HG02840 (cell line): ENCODE results near the gene PGF.

Source experiments
- ATAC-seq: cut with Tn5 transposase; IDR thresholded peaks from one replicate; pipeline ENCODE4 v1.9.1; 2021; ENCODE audit warnings: mild to moderate bottlenecking, moderate library complexity, moderate number of reproducible peaks; ENCODE audit not compliant: unreplicated experiment, low FRiP score

The PGF gene

DNA sequence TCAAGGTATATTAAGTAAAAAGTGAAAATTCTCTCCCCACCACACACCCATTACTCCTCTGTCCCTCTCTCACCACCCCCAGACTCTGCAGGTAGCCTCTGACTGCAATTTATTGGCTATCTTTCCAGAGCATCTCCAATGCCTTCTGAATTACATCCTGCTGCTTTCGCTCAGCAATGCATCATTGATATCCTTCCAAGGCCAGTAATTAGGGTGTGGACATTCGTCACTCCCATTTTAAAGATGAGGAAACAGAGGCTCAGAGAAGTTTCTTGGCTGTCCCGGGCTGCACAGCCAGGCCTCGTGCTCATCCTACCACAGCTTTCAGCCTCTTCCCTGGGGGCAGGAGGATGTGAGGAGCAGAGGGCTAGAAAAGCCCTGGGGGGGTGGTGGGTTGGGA is 23.6 kb upstream of the PGF start:
- no peak for ATAC-seq

DNA sequence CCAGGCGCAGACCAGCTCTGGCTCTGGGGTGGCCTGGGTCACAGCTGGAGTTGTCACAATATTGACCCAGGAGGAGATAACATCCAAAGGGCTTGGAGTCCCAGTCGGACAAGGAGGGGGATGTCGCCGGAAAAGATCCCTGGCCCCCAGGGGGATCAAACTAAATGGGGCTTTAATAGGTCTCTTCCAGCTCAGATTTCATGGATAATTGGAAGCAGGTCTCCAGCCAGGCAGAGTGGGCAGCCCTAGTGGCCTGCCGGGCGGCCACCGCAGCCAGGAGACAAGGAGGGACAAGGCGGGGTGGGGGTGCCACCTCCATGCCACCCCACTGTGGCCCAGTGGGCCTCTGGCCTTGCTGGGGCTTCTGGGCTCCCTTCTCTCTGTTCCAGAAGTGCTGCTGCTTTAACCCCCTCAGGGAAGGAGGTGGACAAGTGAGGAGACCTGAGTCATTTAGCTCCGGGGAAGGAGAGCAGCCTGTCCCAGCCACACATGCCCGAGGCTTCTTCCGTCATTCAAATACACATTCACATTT is 23.1 kb upstream of the PGF start:
- no peak for ATAC-seq

DNA sequence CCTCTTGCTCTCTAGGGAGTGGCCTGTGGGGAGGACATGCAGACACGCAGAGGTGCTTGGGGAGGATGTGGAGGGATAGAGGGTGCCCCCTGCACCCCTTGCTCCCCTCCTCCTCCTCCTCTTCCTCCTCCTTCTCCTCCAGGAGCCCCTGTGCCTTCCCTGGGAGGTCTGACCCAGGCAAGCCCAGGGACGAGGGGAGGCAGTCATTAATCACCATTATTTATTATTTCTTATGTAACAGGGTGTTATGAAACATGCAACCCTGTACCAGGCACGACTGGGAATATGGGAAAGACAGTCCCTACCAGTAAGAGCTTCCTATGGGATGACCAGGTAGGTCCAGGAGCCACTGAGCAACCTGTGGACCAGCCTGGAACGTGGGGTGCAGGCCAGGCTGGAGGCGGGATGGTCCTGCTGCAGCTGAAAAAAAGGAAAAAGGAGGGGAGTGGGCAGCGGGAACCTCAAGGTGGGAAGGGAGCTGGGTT is 22.5 kb upstream of the PGF start:
- no peak for ATAC-seq

DNA sequence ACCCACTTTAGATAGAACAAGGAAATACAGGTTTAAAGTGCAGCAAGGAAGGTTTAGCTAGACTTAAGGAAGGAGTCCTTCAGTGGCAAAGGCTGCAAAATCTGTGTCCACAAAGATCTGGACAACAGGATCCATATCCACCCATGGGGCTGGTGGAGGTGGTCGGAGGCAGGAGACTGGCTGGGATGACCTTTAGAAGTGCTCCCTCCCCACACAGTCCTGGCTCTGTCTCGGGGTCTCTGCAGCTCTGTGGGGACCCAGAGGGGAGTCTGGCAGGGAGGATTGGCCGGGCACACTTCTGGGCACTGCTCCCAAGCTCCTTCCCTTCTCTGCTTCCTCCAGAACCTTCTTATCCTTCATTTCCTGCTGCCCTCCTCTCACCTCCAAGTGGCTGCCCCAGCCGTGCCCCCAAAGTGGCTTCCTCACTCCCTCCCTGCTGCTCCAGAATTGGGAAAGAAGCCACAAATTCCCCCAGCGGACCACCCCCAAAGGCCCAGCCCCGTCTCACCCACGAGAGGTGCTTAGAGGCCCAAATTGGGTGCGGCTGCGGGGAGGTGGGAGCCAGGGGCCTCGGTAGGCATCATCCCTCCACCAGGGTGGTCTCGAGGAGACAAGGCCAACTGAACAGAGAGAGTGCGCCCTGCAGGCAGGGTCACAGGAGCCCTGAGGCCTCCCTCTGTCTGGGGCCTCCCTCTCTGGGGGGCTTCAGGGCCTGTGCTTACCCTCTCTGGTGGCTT is 21.9 kb upstream of the PGF start:
- no peak for ATAC-seq

DNA sequence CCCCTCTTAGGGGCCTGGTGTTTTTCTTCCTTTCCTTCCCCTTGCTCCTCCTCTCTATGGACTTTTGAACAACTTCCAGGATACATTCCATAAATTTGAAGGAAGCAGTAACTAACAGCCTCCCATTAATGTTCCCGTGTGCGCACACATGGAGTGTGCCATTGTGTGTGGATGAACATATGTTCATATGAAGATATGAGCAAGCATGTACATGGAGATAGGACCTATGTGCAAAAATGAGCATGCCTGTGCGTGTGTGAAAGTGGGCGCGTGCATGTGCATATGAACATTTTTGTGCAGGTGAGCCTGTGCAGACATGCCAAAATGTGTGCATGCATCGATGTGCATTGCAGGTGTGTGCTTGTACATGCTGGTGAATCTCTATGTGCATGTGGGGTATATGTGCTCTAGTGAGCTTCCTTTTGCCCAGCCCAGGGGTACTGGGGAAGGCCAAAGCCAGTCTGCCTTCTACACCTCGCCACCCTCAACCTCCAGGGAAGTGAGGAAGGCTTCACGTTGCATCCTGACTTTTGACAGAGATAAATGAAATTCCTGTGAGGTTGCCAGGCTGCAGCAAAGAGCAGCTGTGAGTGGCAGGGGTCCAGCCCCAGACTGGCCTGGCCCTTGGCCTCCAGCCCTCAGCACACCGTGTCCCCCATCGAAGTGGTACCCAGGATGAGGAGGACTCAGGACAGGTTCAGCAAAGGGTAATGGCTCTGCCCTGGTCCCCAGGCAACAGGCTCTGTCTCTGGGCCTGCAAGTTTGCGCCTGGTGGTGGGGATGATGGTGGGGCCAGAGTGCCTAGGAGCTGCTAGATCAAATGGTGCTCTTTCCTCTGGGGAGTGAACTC is 21.1 kb upstream of the PGF start:
- no peak for ATAC-seq

DNA sequence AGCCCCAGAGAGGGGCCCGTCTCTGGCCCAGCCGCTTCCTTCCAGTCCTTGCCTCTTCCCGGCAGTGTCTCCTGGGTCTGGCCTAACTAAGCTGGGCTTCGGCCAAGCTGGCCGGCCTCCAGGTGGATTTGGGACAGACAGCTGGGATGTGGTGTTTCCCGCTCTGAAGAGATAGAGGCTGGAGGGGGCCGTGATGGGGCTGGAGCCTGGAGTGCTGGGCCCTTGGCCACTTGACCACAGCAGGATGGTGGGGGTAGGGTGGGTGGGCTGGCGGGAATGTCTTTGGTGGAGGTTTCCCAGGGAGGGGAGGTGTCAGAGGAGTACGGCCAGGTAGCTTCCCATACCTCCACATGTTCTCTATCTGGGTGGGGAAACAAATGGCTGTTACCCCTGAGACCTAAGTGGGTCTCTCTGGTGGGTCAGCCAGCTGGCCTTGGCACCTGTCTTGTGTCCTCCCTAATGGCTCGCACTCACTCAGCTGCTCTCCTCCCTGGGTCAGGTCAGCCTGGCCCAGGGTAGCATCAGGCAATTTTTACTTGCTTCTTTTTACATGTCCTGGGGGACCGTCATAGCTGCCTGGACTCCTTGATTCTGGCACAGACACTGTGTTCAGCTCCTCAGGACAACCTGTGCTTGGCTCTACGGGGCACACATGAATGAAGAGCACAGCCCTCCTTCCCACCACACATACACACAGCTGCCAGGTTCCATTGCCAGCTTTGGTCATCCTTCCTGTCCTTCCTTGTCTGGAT is 19.8 kb upstream of the PGF start:
- ATAC-seq: no peak

DNA sequence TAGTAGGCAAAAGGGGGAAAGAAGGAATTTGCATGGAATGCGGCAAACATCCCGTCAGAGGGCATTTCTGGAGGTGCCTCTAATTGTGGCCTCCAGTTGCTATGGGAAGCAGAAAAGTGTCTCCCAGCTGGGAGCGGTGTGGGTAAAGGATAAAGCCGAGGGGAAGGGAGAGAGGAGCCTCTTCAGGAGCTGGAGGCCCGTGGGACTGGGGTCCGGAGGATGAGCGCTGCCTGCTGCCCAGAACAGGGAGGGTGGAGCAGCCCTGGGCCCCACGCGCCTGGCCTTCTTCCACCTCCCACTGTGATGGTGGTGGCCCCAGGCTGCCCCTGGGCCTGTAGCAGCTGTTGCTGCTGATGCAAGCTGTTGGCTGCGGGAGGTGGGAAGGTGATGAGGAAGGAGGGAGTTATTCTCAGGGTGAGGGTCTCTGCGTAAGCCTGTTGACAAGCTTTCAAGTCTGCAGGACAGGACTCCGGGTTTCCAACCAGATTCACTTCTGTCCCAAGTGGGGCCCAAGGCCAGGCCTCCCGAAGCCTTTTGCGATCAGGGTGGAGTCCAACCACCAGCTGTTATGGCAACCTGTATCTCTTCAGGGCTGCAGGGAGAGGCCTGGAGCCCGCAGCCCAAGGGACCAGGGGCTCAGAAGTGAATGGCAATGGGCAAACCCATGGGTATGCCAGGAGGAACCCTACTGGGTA is 19.1 kb upstream of the PGF start:
- no peak for ATAC-seq

DNA sequence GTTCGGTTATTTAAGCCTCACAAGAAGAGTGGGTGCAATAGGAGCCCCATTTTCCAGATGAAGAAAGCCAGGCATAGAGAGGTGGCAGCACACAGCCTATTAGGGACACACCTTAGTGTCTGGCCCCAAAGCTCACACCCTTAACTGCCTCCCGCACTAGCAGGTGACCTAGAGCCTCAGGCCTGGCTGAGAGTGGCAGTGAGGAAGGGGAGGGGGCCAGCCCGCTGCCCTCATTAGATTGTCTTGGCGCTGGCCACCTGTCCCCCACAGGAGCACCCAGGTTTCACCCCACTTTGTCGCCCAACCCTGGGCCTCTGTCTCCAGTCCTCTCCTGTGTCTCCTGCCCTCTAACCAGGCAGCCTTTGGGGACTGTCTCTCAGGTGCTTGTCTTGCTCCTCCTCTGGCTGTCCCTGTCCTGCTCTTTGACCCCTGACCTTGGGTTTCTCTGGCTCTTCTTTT is 18.5 kb upstream of the PGF start:
- ATAC-seq: no peak

DNA sequence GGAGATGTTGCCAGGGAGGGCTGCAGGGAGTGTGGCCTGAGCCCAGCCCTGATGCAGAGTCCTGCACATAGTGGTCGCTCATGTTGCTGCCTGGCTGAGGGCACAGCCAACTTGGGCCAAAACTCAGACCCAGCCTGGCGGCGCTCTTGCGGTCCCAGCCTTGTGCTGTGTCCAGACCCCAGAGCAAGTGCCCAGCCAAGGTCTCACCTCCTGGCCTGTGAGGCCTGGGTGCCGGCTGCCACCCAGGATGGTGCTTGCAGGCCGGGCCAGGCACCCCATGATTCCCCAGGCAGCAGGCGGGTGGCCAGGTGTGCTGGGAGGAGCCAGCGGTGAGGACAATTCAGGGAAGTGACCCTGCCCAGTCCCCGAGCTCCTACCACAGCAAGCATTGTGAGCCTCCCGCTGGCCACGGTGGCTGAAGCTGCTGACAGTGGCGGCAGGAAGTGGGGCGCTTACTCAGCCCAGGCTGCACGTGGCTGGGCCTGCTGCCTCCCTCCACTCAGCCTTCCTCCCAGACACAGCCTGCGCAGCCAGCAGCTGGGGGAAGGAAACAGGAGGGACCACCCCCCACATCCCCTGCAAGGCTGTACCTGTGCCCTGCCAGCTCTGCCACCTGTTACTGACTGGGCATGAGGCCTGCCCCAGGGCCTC is 17.7 kb upstream of the PGF start:
- no peak for ATAC-seq

DNA sequence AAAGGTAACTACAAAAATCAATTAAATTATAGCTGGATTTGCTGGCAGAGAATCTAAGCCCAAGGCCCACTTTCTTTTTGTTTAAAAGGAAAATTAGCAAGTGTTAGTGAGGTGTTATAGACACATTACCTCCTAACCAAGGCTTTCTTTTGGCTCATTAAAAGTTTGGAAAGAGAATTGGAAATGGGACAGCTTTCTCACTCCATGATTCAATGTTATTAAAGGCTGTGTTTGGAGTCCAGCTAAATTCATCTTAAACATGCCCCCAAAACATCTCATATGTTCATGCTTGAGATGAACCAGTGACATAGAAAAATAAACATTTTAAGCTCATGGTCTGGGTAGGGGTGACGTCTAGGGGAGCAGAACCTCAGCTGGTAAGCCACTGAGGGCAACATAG is 13.4 kb upstream of the PGF start:
- no peak for ATAC-seq

DNA sequence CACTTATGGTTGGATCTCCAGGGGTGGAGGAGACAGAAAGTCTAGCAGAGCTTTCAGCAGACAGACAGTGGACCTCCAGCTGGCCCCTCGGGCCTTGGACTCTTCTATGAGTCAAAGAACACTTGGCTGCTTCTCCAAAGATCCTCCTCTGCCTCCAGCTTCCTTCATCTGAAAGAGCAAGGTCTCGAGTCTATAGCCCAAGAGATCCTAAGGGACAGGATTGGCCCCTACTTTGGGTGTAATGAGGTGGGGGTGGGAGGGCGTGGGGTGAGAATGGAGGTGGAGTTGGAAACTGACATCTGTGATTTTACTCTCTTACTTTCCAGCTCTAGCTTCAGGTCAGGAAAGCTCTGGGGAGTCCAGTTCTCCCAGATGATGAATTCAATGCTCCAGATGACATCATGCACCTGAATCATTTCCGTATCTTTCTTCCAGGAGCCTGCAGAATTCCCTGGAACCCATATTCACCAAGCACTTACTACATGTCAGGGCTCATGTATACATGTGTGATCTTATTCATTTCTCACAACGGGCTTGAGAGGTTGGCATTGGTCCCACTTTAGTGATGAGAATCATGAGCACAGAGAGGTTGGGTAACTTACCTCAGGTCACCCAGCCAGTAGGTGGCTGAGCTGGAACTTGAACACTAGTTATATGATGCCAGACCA is 10.2 kb upstream of the PGF start:
- no peak for ATAC-seq

DNA sequence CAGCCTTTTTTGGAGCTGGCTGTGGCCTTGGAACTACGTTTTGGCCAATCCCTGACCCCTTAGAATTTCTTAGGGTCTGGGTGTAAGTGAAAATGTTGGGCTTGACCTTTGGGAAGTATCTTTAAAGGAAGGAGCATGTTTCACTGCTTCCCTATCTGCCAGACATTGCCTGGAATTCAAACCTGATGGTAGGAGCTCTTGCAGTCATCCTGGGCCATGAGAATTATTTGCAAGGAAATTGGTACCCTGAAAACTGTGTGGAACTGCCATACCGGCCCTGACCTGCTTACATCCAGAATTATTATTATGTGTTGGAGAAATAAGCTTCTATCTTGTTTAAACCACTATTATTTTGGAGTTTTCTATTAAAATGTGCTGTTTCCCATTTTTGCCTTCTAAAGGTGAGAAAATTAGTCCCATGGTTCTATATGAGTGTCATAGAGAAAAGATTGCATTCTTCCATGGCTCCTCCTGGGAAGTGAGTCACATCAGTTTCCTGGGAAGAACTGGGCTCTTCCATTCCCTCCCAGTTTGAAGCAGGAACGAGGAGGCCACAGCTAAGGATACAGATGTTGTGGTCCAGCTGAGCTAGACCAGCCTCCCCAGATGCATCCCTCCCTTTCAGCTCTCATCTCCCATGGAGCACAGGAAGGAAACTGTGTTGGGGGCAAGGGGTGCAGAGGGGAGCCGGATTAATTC is 9.5 kb upstream of the PGF start:
- ATAC-seq: no peak

DNA sequence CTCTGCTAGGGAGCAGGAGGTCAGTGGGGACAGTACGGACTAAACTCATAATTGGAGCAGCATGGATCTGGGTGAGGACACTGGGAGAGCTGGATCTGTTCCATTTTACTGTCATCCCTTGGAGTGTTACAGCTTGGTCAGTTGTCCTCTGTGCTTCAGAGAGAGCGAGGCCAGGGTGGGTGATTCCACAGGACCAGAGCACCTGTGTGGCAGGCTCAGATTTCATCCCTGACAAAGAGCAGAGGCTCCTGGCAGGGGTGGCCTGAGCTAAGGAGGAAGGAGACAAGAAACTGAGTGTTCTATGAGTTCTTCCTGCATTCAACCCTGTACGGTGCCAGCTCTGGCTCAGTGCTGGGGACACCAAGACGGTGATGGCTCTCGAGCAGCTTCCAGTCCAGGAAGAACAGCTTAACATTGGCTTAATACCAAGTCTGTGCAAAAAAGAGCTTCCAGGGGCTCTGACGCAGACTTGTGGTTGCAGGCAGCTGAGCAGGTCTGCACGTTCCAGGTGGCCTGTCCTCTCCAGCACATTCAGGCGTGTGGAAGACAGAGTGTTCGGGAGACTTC is 8.4 kb upstream of the PGF start:
- ATAC-seq: no peak

DNA sequence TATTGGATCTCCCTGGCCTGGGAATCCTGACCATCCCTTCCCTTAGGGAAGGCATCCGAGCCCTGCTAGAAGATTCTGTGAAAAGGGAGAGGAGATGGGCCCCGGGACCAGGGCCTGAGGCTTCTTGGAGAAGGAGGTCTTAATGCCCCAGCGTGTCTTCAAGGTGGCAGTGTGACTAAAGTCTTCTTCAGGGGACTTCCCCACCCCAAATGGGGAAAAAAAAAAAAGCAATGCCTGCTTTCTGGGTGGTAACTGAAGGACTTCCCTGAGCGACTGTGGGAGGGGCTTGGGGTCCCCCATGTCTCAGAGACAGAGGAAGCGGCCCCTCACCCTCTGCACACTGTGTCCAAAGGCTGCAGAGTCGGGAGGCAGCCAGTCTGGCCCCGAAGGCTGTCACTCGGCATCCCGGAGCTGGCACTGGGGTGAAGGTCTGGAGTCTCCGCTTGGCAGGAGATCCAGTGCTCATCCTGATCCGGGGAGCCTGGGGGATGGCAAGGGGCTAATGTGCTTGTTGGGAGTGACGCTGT is 7.8 kb upstream of the PGF start:
- no peak for ATAC-seq

DNA sequence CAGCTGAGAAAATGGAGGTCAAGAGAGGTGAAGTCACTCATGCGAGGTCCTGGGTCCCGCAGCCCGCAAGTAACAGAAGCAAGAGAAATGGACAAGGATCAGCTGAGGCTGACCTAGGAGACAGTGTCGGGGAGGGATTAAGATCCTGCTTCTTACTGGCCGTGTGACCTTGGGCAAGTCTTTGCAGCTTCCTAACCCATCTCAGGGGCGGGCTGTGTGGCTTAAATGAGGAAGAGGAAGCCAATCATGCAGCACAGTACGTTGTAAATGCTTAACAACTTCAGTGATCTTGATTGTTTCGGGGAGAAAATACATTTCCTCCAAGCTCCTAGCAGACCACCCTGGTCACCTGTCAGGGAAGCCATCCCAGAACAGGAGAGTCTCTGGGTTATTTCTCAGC is 7.1 kb upstream of the PGF start:
- no peak for ATAC-seq

DNA sequence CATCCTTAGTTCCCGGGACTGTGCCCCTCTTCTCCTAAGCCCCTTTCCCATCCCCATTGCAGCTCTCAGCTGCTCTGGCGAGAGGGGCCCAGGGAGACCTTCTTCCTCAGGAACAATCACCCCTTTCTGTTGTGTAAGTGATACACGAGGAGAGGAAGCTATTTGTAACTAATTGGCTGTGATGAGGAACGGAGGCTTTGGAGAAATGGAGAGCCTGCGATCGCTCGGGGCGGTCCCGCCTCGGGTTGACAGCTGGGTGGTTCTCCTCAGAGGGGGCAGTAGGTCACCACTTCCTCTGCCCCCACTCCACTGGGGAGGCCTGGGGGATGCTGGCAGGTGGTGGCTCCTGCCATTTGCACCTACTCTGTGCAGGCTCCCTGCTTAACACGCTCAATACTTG is 6.6 kb upstream of the PGF start:
- ATAC-seq: no peak

DNA sequence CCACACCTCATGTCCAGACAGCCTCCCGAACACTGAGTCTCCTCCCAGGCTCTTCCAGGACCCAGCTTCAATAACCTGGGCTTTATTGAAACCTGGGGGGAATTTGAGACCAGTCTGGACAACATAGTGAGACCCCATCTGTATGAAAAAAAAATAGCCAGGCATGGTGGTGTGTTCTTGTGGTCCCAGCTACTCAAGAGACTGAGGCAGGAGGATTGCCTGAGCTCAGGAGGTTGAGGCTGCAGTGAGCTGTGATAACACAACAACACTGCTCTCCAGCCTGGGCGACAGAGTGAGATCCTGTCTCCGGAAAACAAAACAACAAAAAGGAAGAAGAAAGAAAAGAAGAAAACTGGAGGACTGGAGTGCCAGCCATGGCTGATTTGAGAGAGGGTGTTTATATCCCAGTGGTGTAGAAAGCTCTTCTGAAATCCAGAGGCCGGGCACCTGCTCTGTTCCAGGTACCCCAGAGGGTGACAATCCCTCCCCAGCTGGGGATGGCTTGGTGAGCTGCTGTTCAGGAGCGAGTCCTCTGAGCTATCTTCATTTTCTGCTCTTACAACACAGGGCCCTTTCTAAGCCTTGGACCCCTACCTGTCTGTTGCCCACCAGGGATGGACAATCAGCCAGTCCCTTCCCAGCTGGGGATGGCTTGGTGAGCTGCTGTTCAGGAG is 6.0 kb upstream of the PGF start:
- ATAC-seq: no peak
